Activated naive CD4-positive, alpha-beta T cell treated with anti-CD3 and anti-CD28 coated beads, Interleukin-2, amount 50 U/mL, for 24 hours (primary cell): Measurements from ENCODE around the gene GAPDH.

ENCODE experiments used
- H3K27ac Mint-ChIP-seq: one replicate; pipeline ENCODE4 v1.8.0; 2021; ENCODE audit warnings: mild to moderate bottlenecking, mixed read lengths
- H3K27me3 Mint-ChIP-seq: one replicate; pipeline ENCODE4 v1.8.0; 2021; ENCODE audit warnings: mixed read lengths
- H3K36me3 Mint-ChIP-seq: one replicate; pipeline ENCODE4 v1.8.0; 2021; ENCODE audit warnings: mixed read lengths
- H3K4me1 Mint-ChIP-seq: one replicate; pipeline ENCODE4 v1.8.0; 2021; ENCODE audit warnings: mixed read lengths
- H3K4me3 Mint-ChIP-seq: one replicate; pipeline ENCODE4 v1.8.0; 2021; ENCODE audit warnings: mild to moderate bottlenecking, mixed read lengths
- H3K9me3 Mint-ChIP-seq: one replicate; pipeline ENCODE4 v1.8.0; 2021; ENCODE audit warnings: mixed read lengths

The GAPDH gene

GRCh38 chr12:6524648-6525047, 9.7 kb upstream of the GAPDH start:
- H3K27ac Mint-ChIP-seq = no peak overlapping the region
- H3K27me3 Mint-ChIP-seq = no peaks in the 10 kb centered on the region
- no peak overlapping the region for H3K4me3 Mint-ChIP-seq
- no peaks in the 10 kb centered on the region for H3K4me1 Mint-ChIP-seq
- H3K36me3 Mint-ChIP-seq = peaks cover 14% of the 10 kb centered on the region
- no peaks in the 10 kb centered on the region for H3K9me3 Mint-ChIP-seq

DNA sequence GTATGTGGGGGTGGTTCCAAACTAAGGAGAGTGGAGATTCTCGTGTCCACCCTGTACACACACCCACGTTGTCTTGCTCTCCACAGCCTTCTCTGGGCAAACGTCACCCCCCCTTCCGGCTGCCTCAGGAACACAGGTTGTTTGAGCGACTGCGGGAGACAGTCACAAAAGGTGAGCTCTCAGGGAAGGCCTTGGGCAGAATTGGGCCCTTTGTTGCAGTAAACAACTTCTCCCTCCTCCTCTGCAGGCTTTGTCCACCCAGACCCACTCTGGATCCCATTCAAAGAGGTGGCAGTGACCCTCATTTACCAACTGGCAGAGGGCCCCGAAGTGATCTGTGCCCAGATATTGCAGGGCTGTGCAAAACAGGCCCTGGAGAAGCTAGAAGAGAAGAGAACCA, 8.1 kb upstream of the GAPDH start:
- no peak overlapping the region for H3K4me3 Mint-ChIP-seq
- no peaks in the 10 kb centered on the region for H3K4me1 Mint-ChIP-seq
- no peak overlapping the region for H3K27ac Mint-ChIP-seq
- no peaks in the 10 kb centered on the region for H3K9me3 Mint-ChIP-seq
- peaks cover 12% of the 10 kb centered on the region for H3K36me3 Mint-ChIP-seq
- H3K27me3 Mint-ChIP-seq = no peaks in the 10 kb centered on the region

- H3K9me3 Mint-ChIP-seq = no peaks in the 10 kb centered on the region
- H3K36me3 Mint-ChIP-seq = peaks cover 12% of the 10 kb centered on the region
- H3K27ac Mint-ChIP-seq = no peak overlapping the region
- no peak overlapping the region for H3K4me3 Mint-ChIP-seq
- H3K4me1 Mint-ChIP-seq = peaks cover 3% of the 10 kb centered on the region
- no peaks in the 10 kb centered on the region for H3K27me3 Mint-ChIP-seq
These were observed 7.4 kb upstream of the GAPDH start for GRCh38 chr12:6526766-6527525.

GRCh38 chr12:6527711-6528110, 6.6 kb upstream of the GAPDH start:
- Mint-ChIP-seq H3K27ac (no peak overlapping the region), H3K4me1 (peaks cover 11% of the 10 kb centered on the region), H3K36me3 (peaks cover 10% of the 10 kb centered on the region), H3K27me3 (no peaks in the 10 kb centered on the region), H3K4me3 (no peak overlapping the region), H3K9me3 (no peaks in the 10 kb centered on the region)

DNA sequence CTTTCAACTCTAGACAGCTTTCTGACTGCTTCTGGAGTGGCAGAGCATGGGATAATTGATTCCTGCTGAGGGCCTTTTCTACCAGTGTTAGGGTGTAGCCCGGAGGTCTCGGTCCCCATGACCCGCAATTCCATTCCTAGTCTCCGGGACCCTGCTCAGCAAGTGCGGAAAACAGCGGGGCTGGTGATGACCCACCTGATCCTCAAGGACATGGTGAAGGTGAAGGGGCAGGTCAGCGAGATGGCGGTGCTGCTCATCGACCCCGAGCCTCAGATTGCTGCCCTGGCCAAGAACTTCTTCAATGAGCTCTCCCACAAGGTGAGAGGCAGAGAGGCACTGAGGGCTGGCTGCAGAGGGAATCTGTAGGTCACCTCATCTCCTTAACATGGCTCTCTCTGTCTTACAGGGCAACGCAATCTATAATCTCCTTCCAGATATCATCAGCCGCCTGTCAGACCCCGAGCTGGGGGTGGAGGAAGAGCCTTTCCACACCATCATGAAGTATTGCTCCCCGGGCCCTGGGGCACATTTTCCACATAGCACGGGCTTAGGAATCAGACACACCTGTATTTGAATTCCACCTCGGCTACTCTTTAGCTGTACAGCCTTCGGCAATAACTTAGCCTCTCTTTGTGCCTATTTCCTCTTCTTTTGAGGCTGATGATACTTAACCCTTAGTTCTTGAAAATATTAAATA, 5.6 kb upstream of the GAPDH start:
- Mint-ChIP-seq H3K4me3 (no peak overlapping the region), H3K27me3 (no peaks in the 10 kb centered on the region), H3K27ac (no peak overlapping the region)

DNA sequence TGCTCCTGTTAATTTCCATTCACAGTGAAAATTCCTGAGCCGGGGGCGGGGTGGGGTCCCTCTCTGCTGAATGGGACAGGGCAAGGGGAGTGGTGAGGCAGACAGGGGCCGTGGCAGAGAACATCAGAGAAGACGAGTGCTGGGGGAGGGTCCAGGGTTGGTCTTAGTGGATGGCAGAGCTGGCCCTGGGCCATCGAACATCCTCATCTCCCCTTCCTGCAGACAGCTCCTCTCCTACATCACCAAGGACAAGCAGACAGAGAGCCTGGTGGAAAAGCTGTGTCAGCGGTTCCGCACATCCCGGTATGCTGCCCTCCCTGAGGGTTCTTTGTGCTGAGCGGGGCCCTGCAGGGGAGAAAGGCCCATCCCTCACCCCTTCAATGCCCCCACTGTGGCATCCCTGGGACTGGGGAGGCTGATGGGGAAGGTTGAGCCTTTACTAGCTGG, 5.0 kb upstream of the GAPDH start:
- H3K27ac Mint-ChIP-seq = peak overlapping the region; percentile 8
- peaks cover 5% of the 10 kb centered on the region for H3K36me3 Mint-ChIP-seq
- no peaks in the 10 kb centered on the region for H3K9me3 Mint-ChIP-seq
- no peak overlapping the region for H3K4me3 Mint-ChIP-seq
- H3K4me1 Mint-ChIP-seq = peaks cover 18% of the 10 kb centered on the region
- H3K27me3 Mint-ChIP-seq = no peaks in the 10 kb centered on the region

More for the DNA sequence above, 5.6 kb upstream of the GAPDH start:
- peaks cover 8% of the 10 kb centered on the region for H3K36me3 Mint-ChIP-seq
- no peaks in the 10 kb centered on the region for H3K9me3 Mint-ChIP-seq
- peaks cover 18% of the 10 kb centered on the region for H3K4me1 Mint-ChIP-seq

DNA sequence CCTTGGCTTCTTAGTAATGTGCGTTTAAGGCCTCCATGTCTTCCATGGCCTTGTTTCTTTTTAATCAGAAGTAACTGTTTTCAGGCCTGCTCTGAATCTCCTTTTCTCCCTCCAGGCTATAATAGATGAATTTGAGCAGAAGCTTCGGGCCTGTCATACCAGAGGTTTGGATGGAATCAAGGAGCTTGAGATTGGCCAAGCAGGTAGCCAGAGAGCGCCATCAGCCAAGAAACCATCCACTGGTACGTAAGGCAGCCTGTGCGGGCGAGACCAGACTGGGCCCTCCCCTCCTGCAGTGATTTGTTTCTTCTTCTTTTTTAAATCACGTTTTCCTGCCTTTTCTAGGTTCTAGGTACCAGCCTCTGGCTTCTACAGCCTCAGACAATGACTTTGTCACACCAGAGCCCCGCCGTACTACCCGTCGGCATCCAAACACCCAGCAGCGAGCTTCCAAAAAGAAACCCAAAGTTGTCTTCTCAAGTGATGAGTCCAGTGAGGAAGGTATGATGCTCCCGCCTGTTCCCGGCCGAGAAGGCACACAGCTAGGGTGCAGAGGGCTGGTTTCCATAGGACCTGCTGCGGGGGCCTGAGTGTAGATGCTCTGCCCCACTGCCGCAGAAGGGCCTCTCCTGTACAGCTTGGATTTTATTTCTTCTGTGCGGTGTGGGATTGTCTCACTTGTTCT, 3.6 kb upstream of the GAPDH start:
- Mint-ChIP-seq H3K4me1 (peaks cover 18% of the 10 kb centered on the region), H3K36me3 (peaks cover 7% of the 10 kb centered on the region), H3K4me3 (no peak overlapping the region), H3K27ac (peak overlapping the region; percentile 57), H3K9me3 (no peaks in the 10 kb centered on the region), H3K27me3 (no peaks in the 10 kb centered on the region)

GRCh38 chr12:6532051-6532926, 2.0 kb upstream of the GAPDH start:
- H3K9me3 Mint-ChIP-seq = no peaks in the 10 kb centered on the region
- peaks cover 22% of the 10 kb centered on the region for H3K4me1 Mint-ChIP-seq
- H3K4me3 Mint-ChIP-seq = peak overlapping the region; percentile 98
- peaks cover 15% of the 10 kb centered on the region for H3K36me3 Mint-ChIP-seq
- H3K27ac Mint-ChIP-seq = peak overlapping the region; percentile 95
- H3K27me3 Mint-ChIP-seq = no peaks in the 10 kb centered on the region

- Mint-ChIP-seq H3K36me3 (peaks cover 18% of the 10 kb centered on the region), H3K27me3 (no peaks in the 10 kb centered on the region), H3K4me1 (peaks cover 29% of the 10 kb centered on the region), H3K4me3 (peak overlapping the region; percentile 98), H3K27ac (peak overlapping the region; percentile 98), H3K9me3 (no peaks in the 10 kb centered on the region)
These were observed 1.2 kb upstream of the GAPDH start for GRCh38 chr12:6532927-6533652.

- no peaks in the 10 kb centered on the region for H3K9me3 Mint-ChIP-seq
- peak overlapping the region; percentile 98 for H3K27ac Mint-ChIP-seq
- H3K4me3 Mint-ChIP-seq = peak overlapping the region; percentile 98
- H3K36me3 Mint-ChIP-seq = peaks cover 18% of the 10 kb centered on the region
- no peaks in the 10 kb centered on the region for H3K27me3 Mint-ChIP-seq
- H3K4me1 Mint-ChIP-seq = peaks cover 29% of the 10 kb centered on the region
These were observed 729 bp upstream of the GAPDH start for GRCh38 chr12:6533653-6533922.

DNA sequence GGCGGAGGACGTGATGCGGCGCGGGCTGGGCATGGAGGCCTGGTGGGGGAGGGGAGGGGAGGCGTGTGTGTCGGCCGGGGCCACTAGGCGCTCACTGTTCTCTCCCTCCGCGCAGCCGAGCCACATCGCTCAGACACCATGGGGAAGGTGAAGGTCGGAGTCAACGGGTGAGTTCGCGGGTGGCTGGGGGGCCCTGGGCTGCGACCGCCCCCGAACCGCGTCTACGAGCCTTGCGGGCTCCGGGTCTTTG, 303 bp downstream of the GAPDH start:
- Mint-ChIP-seq H3K27ac (peak overlapping the region; percentile 93), H3K9me3 (no peaks in the 10 kb centered on the region), H3K4me3 (peak overlapping the region; percentile 98), H3K36me3 (peaks cover 16% of the 10 kb centered on the region), H3K27me3 (no peaks in the 10 kb centered on the region), H3K4me1 (peaks cover 33% of the 10 kb centered on the region)

DNA sequence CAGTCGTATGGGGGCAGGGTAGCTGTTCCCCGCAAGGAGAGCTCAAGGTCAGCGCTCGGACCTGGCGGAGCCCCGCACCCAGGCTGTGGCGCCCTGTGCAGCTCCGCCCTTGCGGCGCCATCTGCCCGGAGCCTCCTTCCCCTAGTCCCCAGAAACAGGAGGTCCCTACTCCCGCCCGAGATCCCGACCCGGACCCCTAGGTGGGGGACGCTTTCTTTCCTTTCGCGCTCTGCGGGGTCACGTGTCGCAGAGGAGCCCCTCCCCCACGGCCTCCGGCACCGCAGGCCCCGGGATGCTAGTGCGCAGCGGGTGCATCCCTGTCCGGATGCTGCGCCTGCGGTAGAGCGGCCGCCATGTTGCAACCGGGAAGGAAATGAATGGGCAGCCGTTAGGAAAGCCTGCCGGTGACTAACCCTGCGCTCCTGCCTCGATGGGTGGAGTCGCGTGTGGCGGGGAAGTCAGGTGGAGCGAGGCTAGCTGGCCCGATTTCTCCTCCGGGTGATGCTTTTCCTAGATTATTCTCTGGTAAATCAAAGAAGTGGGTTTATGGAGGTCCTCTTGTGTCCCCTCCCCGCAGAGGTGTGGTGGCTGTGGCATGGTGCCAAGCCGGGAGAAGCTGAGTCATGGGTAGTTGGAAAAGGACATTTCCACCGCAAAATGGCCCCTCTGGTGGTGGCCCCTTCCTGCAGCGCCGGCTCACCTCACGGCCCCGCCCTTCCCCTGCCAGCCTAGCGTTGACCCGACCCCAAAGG, 804 bp downstream of the GAPDH start:
- Mint-ChIP-seq H3K4me1 (peaks cover 38% of the 10 kb centered on the region), H3K36me3 (peaks cover 16% of the 10 kb centered on the region)

GRCh38 chr12:6535697-6535946, 1.3 kb downstream of the GAPDH start:
- H3K36me3 Mint-ChIP-seq = peaks cover 16% of the 10 kb centered on the region
- peak overlapping the region; percentile 98 for H3K4me3 Mint-ChIP-seq
- peaks cover 43% of the 10 kb centered on the region for H3K4me1 Mint-ChIP-seq

More for the DNA sequence above, 804 bp downstream of the GAPDH start:
- H3K27ac Mint-ChIP-seq = peak overlapping the region; percentile 93
- H3K27me3 Mint-ChIP-seq = no peaks in the 10 kb centered on the region
- no peaks in the 10 kb centered on the region for H3K9me3 Mint-ChIP-seq
- H3K4me3 Mint-ChIP-seq = peak overlapping the region; percentile 98

GRCh38 chr12:6535960-6536847, 1.9 kb downstream of the GAPDH start:
- peak overlapping the region; percentile 93 for H3K27ac Mint-ChIP-seq

More at GRCh38 chr12:6535697-6535946, 1.3 kb downstream of the GAPDH start:
- no peaks in the 10 kb centered on the region for H3K9me3 Mint-ChIP-seq
- peak overlapping the region; percentile 93 for H3K27ac Mint-ChIP-seq
- no peaks in the 10 kb centered on the region for H3K27me3 Mint-ChIP-seq

More at GRCh38 chr12:6535960-6536847, 1.9 kb downstream of the GAPDH start:
- Mint-ChIP-seq H3K4me3 (peak overlapping the region; percentile 98), H3K36me3 (peaks cover 16% of the 10 kb centered on the region), H3K9me3 (no peaks in the 10 kb centered on the region), H3K27me3 (no peaks in the 10 kb centered on the region), H3K4me1 (peaks cover 48% of the 10 kb centered on the region)
